Prostate gland (tissue), 2 donors: ENCODE measurements around the gene PRR12.

Experiments used
- POLR2AphosphoS5 ChIP-seq: sonication (generic); formaldehyde crosslinking; IDR thresholded peaks from one replicate; pipeline ENCODE4 v1.6.1; 2017; ENCODE audit warnings: antibody characterized with exemption
- TF ChIP-seq, protein P1 (sequence below), 4 experiments: fragments of 200-600 bp in 2 of 4; fragments of 450-650 bp in 2 of 4; sonication (generic) in 2 of 4; IDR thresholded peaks; 1 replicate in 3 of 4; 2 replicates in 1 of 4; pipeline ENCODE4 v1.5.1; 2016 to 2019; ENCODE audit warnings: antibody characterized with exemption in 4 of 4, mild to moderate bottlenecking in 2 of 4, moderate library complexity in 2 of 4

- TF ChIP-seq, protein P1, sequence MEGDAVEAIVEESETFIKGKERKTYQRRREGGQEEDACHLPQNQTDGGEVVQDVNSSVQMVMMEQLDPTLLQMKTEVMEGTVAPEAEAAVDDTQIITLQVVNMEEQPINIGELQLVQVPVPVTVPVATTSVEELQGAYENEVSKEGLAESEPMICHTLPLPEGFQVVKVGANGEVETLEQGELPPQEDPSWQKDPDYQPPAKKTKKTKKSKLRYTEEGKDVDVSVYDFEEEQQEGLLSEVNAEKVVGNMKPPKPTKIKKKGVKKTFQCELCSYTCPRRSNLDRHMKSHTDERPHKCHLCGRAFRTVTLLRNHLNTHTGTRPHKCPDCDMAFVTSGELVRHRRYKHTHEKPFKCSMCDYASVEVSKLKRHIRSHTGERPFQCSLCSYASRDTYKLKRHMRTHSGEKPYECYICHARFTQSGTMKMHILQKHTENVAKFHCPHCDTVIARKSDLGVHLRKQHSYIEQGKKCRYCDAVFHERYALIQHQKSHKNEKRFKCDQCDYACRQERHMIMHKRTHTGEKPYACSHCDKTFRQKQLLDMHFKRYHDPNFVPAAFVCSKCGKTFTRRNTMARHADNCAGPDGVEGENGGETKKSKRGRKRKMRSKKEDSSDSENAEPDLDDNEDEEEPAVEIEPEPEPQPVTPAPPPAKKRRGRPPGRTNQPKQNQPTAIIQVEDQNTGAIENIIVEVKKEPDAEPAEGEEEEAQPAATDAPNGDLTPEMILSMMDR (IDR thresholded peaks at IDR 0.05), result no peak
- TF ChIP-seq POLR2AphosphoS5, result no peak
Observed at GRCh38 chr19:49564616-49565045, 26.4 kb upstream of the PRR12 start.
